Astrocyte of the cerebellum (primary cell): ENCODE data around the gene COX6A1.

Experiments used
- DNase-seq: peaks from one replicate; pipeline ENCODE4 v3.0.0-alpha.2; 2011; ENCODE audit warnings: low read depth
- H3K4me3 ChIP-seq: 2 replicates; pipeline ENCODE4 v1.5.1; 2011; ENCODE audit warnings: mild to moderate bottlenecking, low read depth, low read length, moderate library complexity
- CTCF ChIP-seq: IDR thresholded peaks from 2 replicates; pipeline ENCODE4 v1.5.1; 2012; ENCODE audit warnings: low read length, low read depth, moderate library complexity, mild to moderate bottlenecking; ENCODE audit errors: missing control alignments
- in situ Hi-C: cut with HindIII; loops from 2 replicates; pipeline ENCODE4 v1.10.0; 2017; ENCODE audit warnings: low sequenced_read_pairs

The COX6A1 gene

GRCh38 chr12:120399531-120399930 is 38.4 kb upstream of the COX6A1 start:
- peak; percentile 8 for DNase-seq
- TF ChIP-seq CTCF, result no peak
- H3K4me3 ChIP-seq, result no peak overlapping the region
- in situ Hi-C loops, result no loop called here

GRCh38 chr12:120402217-120402616 is 35.7 kb upstream of the COX6A1 start:
- DNase-seq, result no peak
- in situ Hi-C loops, result no loop called here
- H3K4me3 ChIP-seq, result no peak overlapping the region
- TF ChIP-seq CTCF, result no peak

DNA sequence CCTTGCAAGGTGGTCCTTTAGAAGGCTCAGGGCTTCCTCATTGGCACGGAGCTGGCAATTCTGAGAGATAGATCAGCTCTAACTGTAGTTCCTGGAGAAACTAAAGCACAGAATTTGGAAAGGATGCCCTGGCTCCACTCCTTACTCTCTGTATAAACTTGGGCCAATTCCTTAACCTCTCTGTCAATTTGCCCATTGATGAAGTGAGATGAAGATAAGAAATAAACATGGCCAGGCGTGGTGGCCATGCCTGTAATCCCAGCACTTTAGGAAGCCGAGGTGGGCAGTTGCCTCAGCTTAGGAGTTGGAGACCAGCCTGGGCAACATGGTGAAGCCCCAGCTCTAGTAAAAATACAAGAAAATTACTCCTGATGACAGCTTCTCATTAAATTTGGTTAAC is 34.0 kb upstream of the COX6A1 start:
- in situ Hi-C loops, result no loop called here
- DNase-seq, result no peak

DNA sequence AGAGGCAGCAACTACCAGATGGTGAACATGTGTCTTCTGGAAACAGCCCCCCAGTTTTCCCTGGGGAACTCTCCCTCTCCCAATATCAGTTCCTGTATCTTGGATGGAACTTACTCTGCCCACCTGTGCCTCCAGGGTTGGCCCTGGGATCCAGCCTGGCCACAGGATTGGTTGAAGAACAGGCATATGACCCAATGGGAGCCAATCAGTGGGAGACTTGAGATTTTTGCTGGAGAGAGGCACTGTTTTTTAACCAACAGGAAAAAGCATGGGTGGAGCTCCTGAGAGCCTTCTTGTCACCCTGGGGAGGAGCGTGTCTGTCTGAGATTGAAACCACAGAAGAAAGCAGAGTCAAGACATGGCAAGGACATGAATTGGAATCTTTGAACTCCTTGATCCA is 33.6 kb upstream of the COX6A1 start:
- no peak for TF ChIP-seq CTCF
- in situ Hi-C loops, result no loop called here
- no peak overlapping the region for H3K4me3 ChIP-seq
- DNase-seq, result no peak

More for the DNA sequence above, 34.0 kb upstream of the COX6A1 start:
- no peak for TF ChIP-seq CTCF
- H3K4me3 ChIP-seq, result no peak overlapping the region

DNA sequence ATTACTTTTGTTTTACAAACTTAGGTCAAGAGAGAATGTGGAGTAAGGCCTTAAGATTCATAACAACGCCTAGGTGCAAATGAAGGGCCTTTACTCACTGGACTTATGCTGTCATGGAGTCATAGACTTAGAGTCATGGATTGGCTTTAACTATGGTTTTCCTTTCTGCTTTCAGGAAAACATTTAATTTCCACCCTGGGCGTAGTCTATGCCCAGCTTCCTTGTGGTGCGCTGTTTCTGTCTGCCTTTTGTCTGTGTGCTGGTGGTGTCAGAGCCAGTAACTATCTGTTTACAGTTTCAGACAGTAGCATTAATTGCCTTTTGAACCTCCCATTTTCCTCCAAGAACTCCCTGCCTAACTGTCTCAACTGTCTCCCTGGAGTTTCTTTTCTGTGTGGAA is 31.8 kb upstream of the COX6A1 start:
- H3K4me3 ChIP-seq, result no peak overlapping the region
- no peak for DNase-seq
- in situ Hi-C loops, result no loop called here
- TF ChIP-seq CTCF, result no peak

DNA sequence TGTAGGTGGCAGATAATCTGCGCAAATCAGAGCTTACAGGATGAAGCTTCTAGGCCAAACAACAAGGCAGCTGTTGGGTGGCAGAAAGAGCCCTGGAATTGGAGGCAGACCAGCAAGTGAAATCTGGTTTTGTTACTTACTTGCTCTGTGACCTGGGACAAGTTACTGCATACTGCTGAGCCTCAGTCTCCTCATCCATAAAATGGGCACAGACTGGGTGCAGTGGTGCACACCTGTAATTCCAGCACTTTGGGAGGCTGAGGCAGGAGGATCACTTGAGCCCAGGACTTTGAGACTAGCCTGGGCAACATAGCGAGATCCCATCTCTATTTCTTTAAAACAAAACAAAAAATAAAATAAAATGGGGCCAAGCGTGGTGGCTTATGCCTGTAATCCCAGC is 31.4 kb upstream of the COX6A1 start:
- TF ChIP-seq CTCF, result no peak
- no peak for DNase-seq
- in situ Hi-C loops, result no loop called here
- H3K4me3 ChIP-seq, result no peak overlapping the region

DNA sequence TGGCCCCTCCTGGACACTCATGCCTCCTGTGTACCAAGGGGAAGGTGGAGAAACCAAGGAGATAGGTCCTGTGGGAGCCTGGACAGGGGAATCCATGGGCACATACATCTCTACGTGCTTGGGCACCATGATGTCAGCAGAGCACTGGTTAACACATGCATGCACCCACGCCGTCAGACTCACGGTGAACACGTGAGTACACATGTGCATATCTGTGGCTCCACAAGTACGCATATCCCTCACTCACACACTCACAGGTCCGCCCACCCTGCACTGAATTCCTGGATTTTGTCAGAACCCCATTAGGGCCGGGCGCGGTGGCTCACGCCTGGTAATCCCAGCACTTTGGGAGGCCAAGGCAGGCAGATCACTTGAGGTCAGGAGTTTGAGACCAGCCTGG is 29.1 kb upstream of the COX6A1 start:
- DNase-seq, result no peak
- H3K4me3 ChIP-seq, result no peak overlapping the region
- no peak for TF ChIP-seq CTCF
- in situ Hi-C loops, result no loop called here
